HG02759 (cell line): ENCODE results near the gene STAC2.
"Not testable (repeated sequence)": the region's sequence is repeated elsewhere in the genome, so short reads cannot be mapped to it uniquely, and the experiment has no call there.

ENCODE experiments used
- ATAC-seq: cut with Tn5 transposase; IDR thresholded peaks from one replicate; pipeline ENCODE4 v1.9.1; 2021; ENCODE audit warnings: mild to moderate bottlenecking, moderate library complexity; ENCODE audit not compliant: unreplicated experiment

STAC2 gene

GRCh38 chr17:39191750-39192510 lies 33.8 kb downstream of the STAC2 start:
- no peak for ATAC-seq

DNA sequence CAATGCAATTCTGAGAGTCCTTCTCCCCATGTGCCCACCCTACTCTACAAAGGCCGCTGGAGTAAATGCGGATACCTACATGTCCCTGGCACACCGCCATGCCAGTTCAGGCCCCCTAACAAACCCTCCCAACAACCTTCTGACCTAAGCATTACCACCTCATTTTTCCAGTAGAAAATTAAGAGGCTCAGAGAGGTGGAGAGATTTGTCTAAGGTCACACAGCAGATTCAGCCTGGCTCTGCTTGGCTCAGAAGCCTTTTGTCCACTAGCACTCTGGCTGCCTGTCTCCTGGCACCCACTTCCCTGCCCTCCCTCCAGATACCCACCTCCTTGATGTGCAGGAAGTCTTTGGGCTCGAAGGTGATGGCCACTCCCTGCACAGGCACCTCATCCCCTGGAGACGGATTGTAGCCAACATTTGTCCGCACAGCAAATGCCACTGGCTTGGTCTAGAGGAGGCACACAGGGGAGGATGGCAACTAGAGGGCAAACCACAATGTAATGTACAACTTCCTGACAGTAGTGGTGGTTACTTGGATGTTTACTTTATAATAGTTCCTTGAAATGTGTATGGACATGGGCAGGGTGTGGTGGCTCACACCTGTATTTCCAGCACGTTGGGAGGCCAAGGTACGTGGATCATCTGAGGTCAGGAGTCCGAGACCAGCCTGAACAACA lies 38.5 kb downstream of the STAC2 start:
- ATAC-seq, result no peak

GRCh38 chr17:39186481-39187002 lies 39.2 kb downstream of the STAC2 start:
- ATAC-seq, result no peak

DNA sequence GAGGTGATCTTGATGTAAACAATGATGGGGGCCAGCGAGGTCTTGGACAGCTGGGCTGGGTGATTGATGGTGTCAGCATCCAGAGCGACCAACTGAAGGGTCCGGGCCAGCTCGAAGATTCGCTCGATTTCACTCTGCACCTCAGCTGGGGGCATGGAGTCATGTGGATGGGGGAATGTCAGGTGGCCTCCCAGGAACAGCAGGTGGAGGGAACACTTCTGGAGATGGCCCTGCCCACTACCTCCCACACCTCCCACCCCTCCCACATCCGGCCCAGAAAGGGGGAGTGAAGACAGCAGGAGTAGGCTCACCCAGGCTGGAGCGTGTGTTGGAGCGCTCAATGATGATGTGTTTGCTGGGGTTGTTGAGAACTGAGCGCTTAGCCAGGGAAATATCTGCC lies 42.0 kb downstream of the STAC2 start:
- ATAC-seq, result no peak

- no peak for ATAC-seq
Measured at GRCh38 chr17:39183045-39183444, 42.7 kb downstream of the STAC2 start.

DNA sequence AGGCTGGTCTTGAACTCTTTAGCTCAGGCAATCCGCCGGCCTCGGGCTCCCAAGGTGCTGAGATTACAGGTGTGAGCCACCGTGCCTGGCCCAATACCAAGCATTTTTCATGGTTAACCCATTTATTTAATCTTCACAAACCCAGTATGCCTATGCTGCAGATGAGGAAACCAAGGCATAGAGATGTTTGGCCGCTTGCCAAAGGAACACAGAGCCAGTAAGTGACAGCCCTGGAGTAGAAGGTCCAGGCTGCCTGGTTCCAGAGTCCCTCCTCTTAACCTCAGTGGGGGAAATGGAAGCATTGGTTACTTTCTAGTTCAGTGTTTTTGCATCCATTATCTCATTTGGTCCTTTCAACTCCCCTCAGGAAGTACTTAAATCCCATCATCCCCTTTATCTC lies 44.4 kb downstream of the STAC2 start:
- ATAC-seq, result no peak

DNA sequence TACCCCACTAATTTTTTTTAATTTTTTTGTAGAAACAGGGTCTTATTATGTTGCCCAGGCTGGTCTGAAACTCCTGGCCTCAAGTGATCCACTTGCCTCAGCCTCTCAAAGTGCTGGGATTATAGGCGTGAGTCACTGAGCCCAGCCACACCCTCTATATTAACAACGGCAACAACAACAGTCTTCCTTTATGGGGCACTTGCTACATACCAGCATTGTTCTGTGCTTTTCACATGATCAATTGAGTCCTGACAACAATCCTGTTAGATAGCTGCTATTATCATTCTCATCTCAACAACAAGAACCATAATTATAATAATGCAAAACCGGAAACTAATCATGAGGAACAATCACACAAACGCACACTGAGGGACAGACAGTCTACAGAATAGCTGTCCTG lies 47.2 kb downstream of the STAC2 start:
- no peak for ATAC-seq

DNA sequence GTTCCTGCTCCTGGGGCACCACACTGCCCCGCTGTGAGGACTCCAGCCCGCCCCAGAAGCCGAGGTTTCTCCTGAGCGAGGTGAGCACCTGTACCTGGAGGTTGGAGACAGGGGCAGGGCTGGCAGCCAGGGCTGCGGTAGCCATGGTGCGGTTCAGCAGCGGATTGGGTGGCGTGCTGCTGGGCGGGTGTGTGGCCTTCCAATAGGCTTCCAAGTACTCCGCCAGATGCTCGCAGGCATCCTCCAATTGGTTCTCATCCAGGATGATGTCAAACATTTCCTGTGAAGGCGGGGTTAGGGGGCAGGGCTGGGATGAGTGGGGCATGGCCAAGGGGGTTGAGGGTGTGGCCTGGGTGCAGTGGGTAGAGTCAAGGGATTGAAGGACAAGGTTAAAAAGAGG lies 48.5 kb downstream of the STAC2 start:
- ATAC-seq, result no peak

DNA sequence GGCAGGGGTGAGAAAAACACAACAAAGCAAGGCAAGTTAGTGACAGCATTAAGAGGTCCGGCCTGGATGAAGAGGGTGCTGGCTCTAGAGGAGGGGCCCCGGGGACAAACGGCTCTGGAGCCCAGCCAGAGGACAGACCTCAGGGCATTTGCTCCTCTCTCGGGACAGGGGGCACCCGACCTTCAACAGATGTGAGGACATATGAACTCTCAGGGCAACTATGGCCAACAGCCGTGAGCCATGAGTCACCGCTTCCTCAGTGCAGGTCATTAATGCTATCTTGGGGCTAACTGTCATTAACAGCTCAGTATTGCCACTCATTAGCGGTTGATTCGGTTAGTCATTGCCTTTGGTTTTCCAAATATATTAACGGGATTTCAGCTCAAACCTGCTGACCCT lies 50.1 kb downstream of the STAC2 start:
- ATAC-seq, result no peak

- ATAC-seq, result no peak
Measured at GRCh38 chr17:39174920-39175694, 50.6 kb downstream of the STAC2 start.

- no peak for ATAC-seq
Measured at GRCh38 chr17:39173526-39174274, 52.0 kb downstream of the STAC2 start.

GRCh38 chr17:39173080-39173479 lies 52.7 kb downstream of the STAC2 start:
- ATAC-seq, result no peak

- ATAC-seq, result no peak
Measured at GRCh38 chr17:39171933-39172332, 53.8 kb downstream of the STAC2 start.

DNA sequence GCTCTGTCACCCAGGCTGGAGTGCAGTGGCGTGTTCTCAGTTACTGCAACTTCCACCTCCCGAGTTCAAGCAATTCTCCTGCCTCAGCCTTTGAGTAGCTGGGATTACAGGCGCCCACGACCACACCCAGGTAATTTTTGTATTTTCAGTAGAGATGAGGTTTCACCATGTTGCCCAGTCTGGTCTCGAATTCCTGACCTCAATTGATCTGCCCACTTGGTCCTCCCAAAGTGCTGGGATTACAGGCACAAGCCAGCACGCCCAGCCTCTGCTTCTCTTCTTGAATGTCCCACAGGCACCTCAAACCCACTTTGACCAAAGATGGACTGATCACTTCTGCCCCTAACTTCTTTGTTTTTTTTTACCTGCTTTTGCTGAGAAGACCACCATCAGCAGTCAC lies 55.2 kb downstream of the STAC2 start:
- ATAC-seq, result no peak

- no peak for ATAC-seq
Measured at GRCh38 chr17:39170109-39170508, 55.6 kb downstream of the STAC2 start.

- ATAC-seq, result no peak
Measured at GRCh38 chr17:39169518-39169917, 56.2 kb downstream of the STAC2 start.

GRCh38 chr17:39169101-39169500 lies 56.6 kb downstream of the STAC2 start:
- ATAC-seq, result no peak

DNA sequence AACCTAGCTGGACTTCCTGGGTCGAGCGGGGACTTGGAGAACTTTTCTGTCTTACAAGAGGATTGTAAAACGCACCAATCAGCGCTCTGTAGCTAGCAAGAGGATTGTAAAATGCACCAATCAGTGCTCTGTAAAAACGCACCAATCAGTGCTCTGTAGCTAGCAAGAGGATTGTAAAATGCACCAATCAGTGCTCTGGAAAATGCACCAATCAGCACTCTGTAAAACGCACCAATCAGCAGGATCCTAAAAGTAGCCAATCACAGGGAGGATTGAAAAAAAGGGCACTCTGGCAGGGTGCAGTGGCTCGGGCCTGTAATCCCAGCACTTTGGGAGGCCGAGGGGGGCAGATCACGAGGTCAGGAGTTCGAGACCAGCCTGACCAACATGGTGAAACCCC lies 57.2 kb downstream of the STAC2 start:
- ATAC-seq, result not testable (repeated sequence)

DNA sequence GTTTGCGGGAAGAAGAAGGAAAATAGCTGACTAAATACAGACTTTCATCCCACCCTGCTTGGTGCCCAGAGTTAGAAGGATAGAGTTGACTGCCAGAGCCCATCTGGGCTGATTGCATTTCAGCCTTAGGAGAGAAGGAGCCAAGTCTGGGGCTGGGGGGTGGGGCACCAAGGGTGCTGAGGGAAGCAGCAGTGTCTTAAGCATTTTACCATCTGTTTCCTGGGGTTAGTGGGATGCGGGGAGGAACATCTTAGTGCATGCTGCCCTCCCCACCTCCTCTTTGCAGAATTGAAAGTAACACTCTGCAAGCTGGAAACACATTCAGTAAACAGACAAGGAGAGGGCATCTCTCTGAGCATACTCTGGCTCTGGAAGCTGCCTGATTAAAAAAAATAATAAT lies 58.3 kb downstream of the STAC2 start:
- ATAC-seq, result no peak

GRCh38 chr17:39166437-39167335 lies 59.1 kb downstream of the STAC2 start:
- ATAC-seq, result no peak
